SH-SY5Y (cell line): Measurements from ENCODE around the gene ATG7.

ENCODE experiments used
- GATA2 ChIP-seq: IDR thresholded peaks from 2 replicates; pipeline ENCODE4 v1.6.1; 2011; ENCODE audit warnings: mild to moderate bottlenecking, low read depth, low read length
- GATA3 ChIP-seq: IDR thresholded peaks from 2 replicates; pipeline ENCODE4 v1.6.1; 2011; ENCODE audit warnings: low read depth, mild to moderate bottlenecking, low read length, moderate library complexity

GRCh38 chr3:11385891-11386290 lies 113.7 kb downstream of the ATG7 start:
- TF ChIP-seq GATA3 (no peak), GATA2 (no peak)
